ENCODE data around the gene SH2B3. TPM values are rescaled to one million over a fixed set of nuclear protein-coding genes. Genes with fewer than 3 reads are reported as not detected.

Gene SH2B3
- total and polyA plus RNA-seq, 2 experiments from 2014 or later = 8.1 to 59.3 TPM

- Histone ChIP-seq H2AFZ (no peak overlapping the region), H3K4me3 (no peak overlapping the region), H3K4me2 (no peak overlapping the region), H3F3A (replicated peaks; ENCODE audit: low read depth) (no peaks in the 10 kb centered on the region), H3K27me3 (ENCODE audit: insufficient read depth) (no peaks in the 10 kb centered on the region), H3K36me3 (ENCODE audit: insufficient read depth) (peaks cover 18% of the 10 kb centered on the region), H3K4me1 (ENCODE audit: insufficient read depth) (no peaks in the 10 kb centered on the region), H4K20me1 (replicated peaks; ENCODE audit: insufficient read depth) (no peaks in the 10 kb centered on the region), H3K9me2 (ENCODE audit: insufficient read depth) (no peaks in the 10 kb centered on the region), H3K27ac (ENCODE audit: low read depth) (no peak overlapping the region), H3K79me2 (replicated peaks; ENCODE audit: insufficient read depth) (no peaks in the 10 kb centered on the region)
- Mint-ChIP-seq H3K36me3 (ENCODE audit: low read depth) (peaks cover 42% of the 10 kb centered on the region), H3K27ac (no peak overlapping the region), H3K4me1 (no peaks in the 10 kb centered on the region), H3K9me3 (no peaks in the 10 kb centered on the region), H3K27me3 (ENCODE audit: insufficient read depth, low read depth, poor library complexity) (no peaks in the 10 kb centered on the region), H3K4me3 (no peak overlapping the region)
- no peak for ATAC-seq
- no peak for TF ChIP-seq ETS1 (IDR thresholded peaks at IDR 0.05)
- no peak for TF ChIP-seq CTCF (conservative IDR thresholded peaks at IDR 0.05; ENCODE audit: low read depth in 2 of 2)
- no peak for TF ChIP-seq ZNF462 (CRISPR knock-in tag; IDR thresholded peaks at IDR 0.05)
- TF ChIP-seq REST (IDR thresholded peaks at IDR 0.05; ENCODE audit: unreplicated experiment) = no peak
- TF ChIP-seq STAT1 (IDR thresholded peaks at IDR 0.05; ENCODE audit: unreplicated experiment) = no peak
- no peak for DNase-seq (ENCODE audit: low spot score)
Observed at GRCh38 chr12:111469401-111469800, 63.7 kb downstream of the SH2B3 start.

Measured in GM23338 (cell line).